Frontal cortex (tissue), 4 donors: ENCODE results near the gene S100A9. TPM values are rescaled to one million over a fixed set of nuclear protein-coding genes. Genes with fewer than 3 reads are reported as not detected.
A peak's percentile ranks its signal among the peaks of the same experiment; 100 is the strongest.

Source experiments
- DNase-seq, 2 donors: peaks; one replicate each; pipeline ENCODE4 v3.0.0; 2012; ENCODE audit warnings: low spot score in 2 of 2
- FAIRE-seq: peaks from 2 replicates; lab custom pipeline; 2012; peaks lifted over from hg19 to GRCh38; lab: Jason Lieb, UNC
- total RNA-seq: library from RNA; depleted of rRNA; stranded (reverse); fragments of >200 nt; gene quantifications from one replicate; pipeline ENCODE4 v1.2.3, GENCODE V29; 2014
- donor health status: control.
- donor health status: control.
- donor health status: control.

S100A9 gene
- total RNA-seq, 1 donor from 2014 or later: 28.9 TPM

DNA sequence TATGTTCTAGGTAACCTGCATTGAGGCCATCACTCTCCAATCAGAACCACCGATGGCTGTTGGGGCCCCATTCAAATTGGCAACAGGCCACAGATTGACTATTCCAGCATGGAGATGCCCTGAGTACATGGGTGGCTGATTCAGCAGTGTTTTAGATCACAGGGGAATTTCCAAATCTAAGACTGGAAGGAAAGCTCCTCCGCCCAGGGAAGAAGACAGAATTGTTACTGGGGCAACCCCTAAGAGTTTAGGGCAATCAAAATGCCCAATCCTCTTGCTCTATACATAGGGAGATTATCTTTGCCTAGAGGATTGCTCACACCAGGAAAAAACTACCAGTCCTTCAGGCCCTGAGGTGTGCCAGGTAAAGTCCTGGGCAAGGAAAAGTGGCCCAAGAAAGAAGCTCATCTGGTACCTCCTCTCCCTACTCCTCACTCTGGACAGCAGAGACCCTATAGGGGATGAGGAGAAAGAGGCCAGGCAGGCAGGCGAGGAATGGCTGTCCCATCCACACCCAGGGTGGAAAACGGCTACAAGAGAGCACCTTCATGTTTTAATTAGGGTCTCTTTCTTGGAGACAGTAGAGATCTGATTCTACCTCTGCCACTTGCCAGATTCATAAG, 27.4 kb downstream of the S100A9 start:
- no peak for FAIRE-seq
- no peak for DNase-seq

- no peak for FAIRE-seq
- DNase-seq: peak in 1 of 2 donors; percentile 17
Observed at GRCh38 chr1:153386500-153386901, 28.8 kb downstream of the S100A9 start.

DNA sequence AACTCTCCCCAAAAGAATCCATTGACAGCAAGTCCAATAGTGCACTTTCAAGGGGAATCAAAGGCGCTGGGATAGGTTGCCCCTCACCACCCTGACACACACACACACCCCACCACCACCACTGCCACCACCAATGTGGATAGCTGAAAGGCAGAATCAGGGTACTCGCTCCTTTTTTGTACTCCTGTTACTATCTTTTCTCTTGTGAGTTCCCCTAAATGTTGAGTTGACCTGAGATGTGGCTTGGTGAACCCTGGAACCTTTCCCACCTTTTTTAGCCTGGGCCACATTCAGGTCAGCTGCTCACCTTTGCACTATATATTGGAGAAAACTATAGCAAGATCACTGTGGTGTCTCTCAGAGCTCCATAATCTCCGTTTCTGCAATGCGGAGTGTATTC, 29.3 kb downstream of the S100A9 start:
- FAIRE-seq (no peak), DNase-seq (no peak)

GRCh38 chr1:153387785-153388184, 30.1 kb downstream of the S100A9 start:
- DNase-seq (no peak), FAIRE-seq (no peak)

GRCh38 chr1:153389401-153389800, 31.7 kb downstream of the S100A9 start:
- no peak for FAIRE-seq
- no peak for DNase-seq

- DNase-seq (no peak), FAIRE-seq (no peak)
Observed at GRCh38 chr1:153389973-153390879, 32.6 kb downstream of the S100A9 start.

- no peak for DNase-seq
- no peak for FAIRE-seq
Observed at GRCh38 chr1:153390938-153391710, 33.5 kb downstream of the S100A9 start, which contains the start of gene S100A8. Gene S100A8 (minus strand): TSS chr1:153391073. CDS start chr1:153390535, 538 bp downstream.

GRCh38 chr1:153392258-153392657, 34.6 kb downstream of the S100A9 start:
- DNase-seq (no peak), FAIRE-seq (no peak)

GRCh38 chr1:153392822-153393221, 35.2 kb downstream of the S100A9 start:
- FAIRE-seq (no peak), DNase-seq (no peak)

DNA sequence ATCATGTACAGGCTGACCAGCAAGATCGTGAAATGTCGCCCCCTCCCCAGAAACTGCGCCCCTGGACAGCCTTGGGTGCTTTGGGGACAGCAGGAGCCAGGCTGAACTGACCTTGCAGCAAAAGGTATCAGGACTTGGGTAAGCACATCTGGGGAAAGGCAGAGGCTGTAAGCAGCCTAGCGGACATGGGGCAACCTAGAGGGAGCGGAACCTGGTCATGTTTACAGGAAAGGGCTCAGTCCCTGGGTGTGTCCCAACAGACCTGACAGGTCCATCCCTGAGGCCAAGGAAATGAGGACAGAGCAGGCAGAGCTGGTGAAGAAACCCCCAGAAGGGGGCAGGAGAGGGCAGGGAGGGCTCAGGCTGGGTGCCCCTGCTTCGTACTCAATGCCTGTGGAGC, 36.3 kb downstream of the S100A9 start:
- DNase-seq (no peak), FAIRE-seq (no peak)

GRCh38 chr1:153394391-153394790, 36.7 kb downstream of the S100A9 start:
- FAIRE-seq: no peak
- DNase-seq: no peak

- DNase-seq (no peak), FAIRE-seq (no peak)
Observed at GRCh38 chr1:153395136-153395685, 37.6 kb downstream of the S100A9 start.

- FAIRE-seq: no peak
- DNase-seq: no peak
Observed at GRCh38 chr1:153395776-153396175, 38.1 kb downstream of the S100A9 start.

DNA sequence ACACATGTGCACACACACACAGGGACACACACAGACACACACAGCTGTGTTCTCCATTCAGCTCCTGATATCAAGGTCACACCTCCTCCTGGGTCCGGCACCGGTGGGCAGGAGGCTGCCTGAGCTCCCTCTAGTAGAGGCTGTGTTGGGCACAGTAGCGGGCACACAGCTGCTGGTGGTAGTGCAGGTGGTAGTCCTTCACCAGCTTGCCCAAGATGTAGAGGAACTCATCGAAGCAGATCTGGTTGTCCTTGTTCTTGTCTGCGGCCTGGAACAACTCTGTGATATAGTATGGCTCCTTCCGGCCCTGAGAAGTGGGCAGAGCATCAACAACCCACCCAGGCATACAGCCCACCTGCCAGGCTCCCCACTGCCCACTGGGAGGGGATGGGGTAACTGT, 38.8 kb downstream of the S100A9 start:
- DNase-seq (no peak), FAIRE-seq (no peak)

DNA sequence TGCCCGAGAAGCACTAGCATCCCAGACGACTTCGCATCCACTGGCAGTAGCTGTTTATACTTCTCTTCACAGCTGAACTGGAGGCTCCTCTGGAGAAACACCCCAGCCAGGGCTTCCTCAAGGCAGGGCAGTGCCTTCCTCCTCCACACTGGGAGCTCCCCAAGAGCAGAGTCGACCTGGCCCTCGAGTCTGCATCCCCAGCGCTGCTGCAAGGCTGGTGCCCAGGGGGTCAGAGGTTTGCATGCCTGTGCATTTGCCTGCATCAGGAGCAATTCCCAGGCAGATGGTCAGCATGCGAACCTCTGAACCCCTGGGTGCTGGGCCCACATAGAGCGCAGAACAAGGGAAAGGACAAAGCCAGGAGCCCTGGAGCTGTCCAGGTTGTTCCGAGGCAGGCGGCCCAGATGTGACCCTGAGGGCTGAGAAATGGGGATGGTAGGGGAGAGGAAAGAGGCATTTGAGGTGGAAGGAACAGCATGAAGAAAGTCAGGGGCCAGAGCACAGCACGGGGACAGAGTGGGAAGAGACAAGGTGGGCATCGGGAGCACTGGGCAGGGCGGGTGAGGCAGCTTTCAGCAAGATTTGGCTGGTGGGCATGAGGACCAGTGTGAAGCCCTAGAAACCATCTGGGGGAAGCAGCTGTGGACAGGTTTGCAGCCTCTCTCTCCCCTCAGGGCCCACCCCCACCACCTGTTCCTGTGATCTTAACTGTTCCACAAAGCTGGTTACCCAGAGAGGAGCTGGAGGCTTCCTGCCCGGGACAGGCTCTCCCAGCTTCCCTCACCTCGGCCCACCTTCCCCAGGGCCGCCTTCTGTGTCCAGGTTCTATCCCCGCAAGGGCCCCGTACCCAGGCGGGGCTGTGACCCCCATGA, 39.6 kb downstream of the S100A9 start:
- DNase-seq: no peak
- FAIRE-seq: no peak

- DNase-seq (no peak), FAIRE-seq (no peak)
Observed at GRCh38 chr1:153397924-153398651, 40.4 kb downstream of the S100A9 start.

DNA sequence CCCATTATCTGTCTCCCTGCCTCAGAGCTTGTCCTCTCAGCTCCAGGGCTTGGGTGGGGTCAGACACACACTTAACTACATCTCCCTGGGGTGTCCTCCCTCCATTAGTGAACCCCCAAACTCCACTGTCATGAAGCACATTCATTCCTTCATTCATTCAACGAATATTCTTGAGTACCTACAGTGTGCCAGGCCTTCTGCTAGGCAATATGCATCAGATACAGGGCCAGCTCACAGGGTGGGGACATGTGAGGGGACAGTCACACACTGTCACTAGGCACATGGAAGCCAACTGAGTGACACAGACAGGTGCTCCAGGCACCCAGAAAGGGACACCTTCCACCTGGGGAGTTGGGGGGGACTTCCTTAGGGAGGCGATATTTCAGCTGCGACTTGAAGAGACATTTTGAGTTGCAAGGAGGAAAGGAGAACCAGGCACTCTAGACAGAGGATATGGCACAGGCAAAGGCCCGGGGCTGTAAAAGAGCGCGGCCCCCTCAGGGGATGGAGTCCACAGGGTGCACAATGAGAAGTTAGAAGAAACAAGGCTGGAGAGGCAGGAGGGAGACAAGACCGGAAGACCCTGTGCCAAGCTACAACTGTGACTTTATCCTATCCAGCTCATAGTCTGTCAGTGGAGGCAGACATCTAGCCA, 41.9 kb downstream of the S100A9 start:
- FAIRE-seq: no peak
- no peak for DNase-seq

- DNase-seq: no peak
- FAIRE-seq: no peak
Observed at GRCh38 chr1:153400244-153400643, 42.6 kb downstream of the S100A9 start.
